K562 (cell line): Measurements from ENCODE around the gene EFCAB10. TPM values are rescaled to one million over a fixed set of nuclear protein-coding genes. Genes with fewer than 3 reads are reported as not detected.

Experiments
- ATAC-seq: fragments of 200-7000 bp; cut with Tn5 transposase; 3 replicates; pipeline ENCODE4 v1.9.1; 2020; ENCODE audit warnings: moderate library complexity
- BruUV-seq: library from RNA; stranded (reverse); fragments of 400-500 nt; replicated peaks from 2 replicates; lab custom pipeline; 2021; lab: Mats Ljungman, UMichigan
- CTCF ChIA-PET: fragments of 300-600 bp; formaldehyde crosslinking; extraction: SDS; loops from one replicate; lab custom pipeline; 2021; ENCODE audit warnings: low intra/inter-chr PET ratio; lab: Yijun Ruan, JAX
- POLR2A ChIA-PET: fragments of 300-600, 350-650 bp; sonication (Branson Sonifier 250); formaldehyde crosslinking; extraction: SDS; loops from one replicate; lab custom pipeline; 2021; ENCODE audit warnings: antibody characterized with exemption, inconsistent platforms; lab: Yijun Ruan, JAX
- DNase-seq, 4 experiments: peaks; one replicate each; pipeline versions ENCODE4 v3.0.0 to v3.0.0-alpha.2; 2011 to 2018; ENCODE audit warnings: low spot score in 3 of 4, mixed read lengths in 3 of 4; ENCODE audit errors: extremely low read depth in 1 of 4
- FAIRE-seq: peaks from 2 replicates; lab custom pipeline; 2011; peaks lifted over from hg19 to GRCh38; lab: Jason Lieb, UNC
- H2AFZ ChIP-seq: 2 replicates; pipeline ENCODE4 v1.6.0; 2011; ENCODE audit warnings: low read depth, low read length, control low read depth, inconsistent platforms
- H3K27ac ChIP-seq: fragments of 200-600 bp; 3 replicates; pipeline ENCODE4 v1.8.0; 2011; ENCODE audit warnings: low read depth, mild to moderate bottlenecking, control low read depth, inconsistent platforms, low read length, moderate library complexity, mixed read lengths; ENCODE audit errors: extremely low read depth
- H3K27me3 ChIP-seq, 2 experiments: fragments of 300-600 bp in 1 of 2; 2 replicates in 1 of 2; 3 replicates in 1 of 2; pipeline versions ENCODE4 v1.6.0 to v1.8.0; 2011; ENCODE audit warnings: inconsistent platforms in 2 of 2, low read length in 2 of 2, mild to moderate bottlenecking in 1 of 2, mixed read lengths in 1 of 2, moderate library complexity in 1 of 2; ENCODE audit not compliant: control insufficient read depth in 2 of 2, insufficient read depth in 2 of 2
- H3K36me3 ChIP-seq: fragments of 300-600 bp; 3 replicates; pipeline ENCODE4 v1.8.0; 2011; ENCODE audit warnings: mild to moderate bottlenecking, low read length, inconsistent platforms; ENCODE audit not compliant: control insufficient read depth, insufficient read depth
- H3K4me1 ChIP-seq, 2 experiments: fragments of 200-600 bp in 1 of 2; replicated peaks in 1 of 2; 2 replicates in 1 of 2; 3 replicates in 1 of 2; pipeline versions ENCODE4 v1.5.1 to v1.8.0; 2011; ENCODE audit warnings: inconsistent platforms in 2 of 2, low read length in 2 of 2, mild to moderate bottlenecking in 1 of 2, mixed read lengths in 1 of 2, moderate library complexity in 1 of 2; ENCODE audit not compliant: control insufficient read depth in 2 of 2, insufficient read depth in 2 of 2
- H3K4me2 ChIP-seq: 2 replicates; pipeline ENCODE4 v1.6.1; 2011; ENCODE audit warnings: low read length, control low read depth, inconsistent platforms, mixed read lengths; ENCODE audit not compliant: insufficient read depth
- H3K4me3 ChIP-seq: fragments of 200-600 bp; sonication (generic), shearing (Covaris generic); 2 replicates; pipeline ENCODE4 v1.5.1; 2016; ENCODE audit warnings: control low read depth, inconsistent platforms
- H3K79me2 ChIP-seq: fragments of 200-600 bp; 3 replicates; pipeline ENCODE4 v1.8.0; 2011; ENCODE audit warnings: low read length, inconsistent platforms; ENCODE audit not compliant: control insufficient read depth, insufficient read depth
- H3K9ac ChIP-seq, 2 experiments: 2 replicates each; pipeline versions ENCODE4 v1.6.0 to v1.6.1; 2011; ENCODE audit warnings: low read depth in 2 of 2, low read length in 2 of 2, control low read depth in 1 of 2, inconsistent platforms in 1 of 2, mild to moderate bottlenecking in 1 of 2, mixed read lengths in 1 of 2; ENCODE audit not compliant: insufficient read depth in 1 of 2
- H3K9me1 ChIP-seq: one replicate; pipeline ENCODE4 v1.6.0; 2011; ENCODE audit warnings: inconsistent platforms, mild to moderate bottlenecking, low read length, moderate library complexity; ENCODE audit not compliant: control insufficient read depth, insufficient read depth
- H3K9me3 ChIP-seq: replicated peaks from 2 replicates; pipeline ENCODE4 v1.5.1; 2011; ENCODE audit warnings: low read depth, low read length, inconsistent platforms; ENCODE audit not compliant: control insufficient read depth, insufficient read depth
- H4K20me1 ChIP-seq: replicated peaks from 2 replicates; pipeline ENCODE4 v1.6.1; 2011; ENCODE audit warnings: low read length, inconsistent platforms, mixed read lengths; ENCODE audit not compliant: control insufficient read depth, insufficient read depth
- KDM1A ChIP-seq, 2 experiments: fragments of 450-650 bp; IDR thresholded peaks; 2 replicates each; pipeline ENCODE4 v1.6.1; 2016; ENCODE audit warnings: mild to moderate bottlenecking in 2 of 2
- MEIS2 ChIP-seq: fragments of 450-650 bp; IDR thresholded peaks from 2 replicates; pipeline ENCODE4 v1.6.1; 2014; ENCODE audit warnings: mild to moderate bottlenecking; ENCODE audit not compliant: partially characterized antibody
- U2AF1 ChIP-seq: fragments of 200-400 bp; formaldehyde crosslinking; optimal IDR thresholded peaks from 2 replicates; pipeline ENCODE3; 2017; ENCODE audit warnings: mild to moderate bottlenecking, low read depth, low read length, moderate library complexity
- WGBS: fragments of 100-300 bp; shearing (Covaris generic); methylation state at CpG from one replicate; pipeline ENCODE4 v1.1.6; 2016; ENCODE audit warnings: low coverage, mixed read lengths; ENCODE audit not compliant: insufficient coverage; ENCODE audit errors: missing lambda C conversion rate; 5-methylcytosine and 5-hydroxymethylcytosine counted together
- in situ Hi-C: fragments of 300-500 bp; cut with MboI; formaldehyde crosslinking; loops from 4 replicates; pipeline ENCODE4 v1.15.0; 2018; ENCODE audit warnings: inconsistent platforms, mixed read lengths
- intact Hi-C: fragments of 100-400 bp; cut with micrococcal nuclease; formaldehyde crosslinking; loops from 2 replicates; pipeline ENCODE4 v1.14.2; 2022
- polyA plus RNA-seq, 8 experiments: library from polyadenylated mRNA; depleted of rRNA in 4 of 8; stranded (reverse) in 5 of 8; unstranded in 3 of 8; fragments of >200 nt; fragmentation: Nextera tagmentation in 2 of 8; fragmentation: Illumina TruSeq in 1 of 8; extraction: Ambion mirVana in 2 of 8; extraction: Trizol in 1 of 8; gene quantifications; 2 replicates each; pipeline versions ENCODE4 v1.2.1 to v1.2.3, GENCODE V29; 2011 to 2014; ENCODE audit warnings: inconsistent platforms in 1 of 8, missing spikeins in 1 of 8
- total RNA-seq, 7 experiments: library from RNA; depleted of rRNA in 6 of 7; stranded (reverse); fragments of >200 nt in 6 of 7; fragmentation: Illumina TruSeq in 2 of 7; extraction: Trizol in 2 of 7; gene quantifications; 2 replicates each; pipeline versions ENCODE4 v1.2.1 to v1.2.3, GENCODE V29; 2011 to 2021; ENCODE audit warnings: low replicate concordance in 1 of 7
- TF ChIP-seq, protein P1 (sequence below): fragments of 450-650 bp; IDR thresholded peaks from 2 replicates; pipeline ENCODE4 v1.6.1; 2016
- TF ChIP-seq, protein P2 (sequence below), 2 experiments: IDR thresholded peaks in 1 of 2; conservative IDR thresholded peaks in 1 of 2; 2 replicates each; pipeline ENCODE4 v1.6.1; 2016; ENCODE audit warnings: low read depth in 2 of 2, mild to moderate bottlenecking in 1 of 2, missing compliant biosample characterization in 1 of 2, missing genetic modification characterization in 1 of 2, moderate library complexity in 1 of 2

Gene EFCAB10
- total and polyA plus RNA-seq, 9 of the 15 experiments (the other 6 are each of a cell fraction or from before 2014, with no cell fraction given), result 5.0 to 21.4 (median 16.8) TPM

DNA sequence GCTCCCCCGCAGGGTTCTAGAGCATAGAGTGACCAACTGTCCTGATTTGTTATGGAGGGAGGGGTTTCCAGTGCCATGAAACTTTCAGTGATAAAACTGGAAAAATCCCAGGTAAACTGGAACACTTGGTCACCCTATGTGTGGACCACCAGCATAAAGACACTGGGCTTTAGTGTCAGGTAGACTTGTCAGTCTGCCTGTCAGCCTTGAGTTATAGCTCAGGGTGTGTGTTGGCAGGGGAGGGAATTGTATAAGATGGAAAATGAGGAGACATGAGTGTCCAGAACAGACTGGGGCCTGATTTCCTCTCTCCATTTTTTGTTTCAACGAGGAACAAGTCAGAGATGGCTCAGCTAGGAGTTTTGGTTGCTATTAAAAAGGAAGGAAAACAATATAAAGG lies 10.2 kb upstream of the EFCAB10 start:
- H4K20me1 ChIP-seq, result no peaks in the 10 kb centered on the region
- no peak overlapping the region for H3K9ac ChIP-seq
- POLR2A ChIA-PET, result interaction anchor here (0.5 to 1.0 kb wide), 4 partner anchors 15 to 421 kb away, joined by 3 read pairs; no protein-coding TSS in a partner anchor
- DNase-seq (no peak), FAIRE-seq (no peak), ATAC-seq (no peak)
- peaks cover 0 to 4% of the 10 kb centered on the region in 2 experiments; a peak in 2 of 5 replicates for H3K4me1 ChIP-seq
- H3K9me1 ChIP-seq, result no peaks in the 10 kb centered on the region
- 30% methylated on average over 2 of the region's 2 CpGs for WGBS
- no peaks in the 10 kb centered on the region for H3K79me2 ChIP-seq
- no peak overlapping the region for H3K27ac ChIP-seq
- CTCF ChIA-PET, result no interaction called here
- in situ Hi-C loops, result no loop called here
- H3K9me3 ChIP-seq, result no peaks in the 10 kb centered on the region
- H3K4me3 ChIP-seq, result no peak overlapping the region
- no peaks in the 10 kb centered on the region for H3K27me3 ChIP-seq
- TF ChIP-seq, protein P1, sequence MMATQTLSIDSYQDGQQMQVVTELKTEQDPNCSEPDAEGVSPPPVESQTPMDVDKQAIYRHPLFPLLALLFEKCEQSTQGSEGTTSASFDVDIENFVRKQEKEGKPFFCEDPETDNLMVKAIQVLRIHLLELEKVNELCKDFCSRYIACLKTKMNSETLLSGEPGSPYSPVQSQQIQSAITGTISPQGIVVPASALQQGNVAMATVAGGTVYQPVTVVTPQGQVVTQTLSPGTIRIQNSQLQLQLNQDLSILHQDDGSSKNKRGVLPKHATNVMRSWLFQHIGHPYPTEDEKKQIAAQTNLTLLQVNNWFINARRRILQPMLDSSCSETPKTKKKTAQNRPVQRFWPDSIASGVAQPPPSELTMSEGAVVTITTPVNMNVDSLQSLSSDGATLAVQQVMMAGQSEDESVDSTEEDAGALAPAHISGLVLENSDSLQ, result peak; percentile 71
- TF ChIP-seq U2AF1 (no peak), KDM1A (IDR thresholded peaks at IDR 0.05) (peak in 1 of 2 experiments; percentile 21; a peak in 1 of 4 replicates), MEIS2 (peak; percentile 64)
- TF ChIP-seq, protein P2, sequence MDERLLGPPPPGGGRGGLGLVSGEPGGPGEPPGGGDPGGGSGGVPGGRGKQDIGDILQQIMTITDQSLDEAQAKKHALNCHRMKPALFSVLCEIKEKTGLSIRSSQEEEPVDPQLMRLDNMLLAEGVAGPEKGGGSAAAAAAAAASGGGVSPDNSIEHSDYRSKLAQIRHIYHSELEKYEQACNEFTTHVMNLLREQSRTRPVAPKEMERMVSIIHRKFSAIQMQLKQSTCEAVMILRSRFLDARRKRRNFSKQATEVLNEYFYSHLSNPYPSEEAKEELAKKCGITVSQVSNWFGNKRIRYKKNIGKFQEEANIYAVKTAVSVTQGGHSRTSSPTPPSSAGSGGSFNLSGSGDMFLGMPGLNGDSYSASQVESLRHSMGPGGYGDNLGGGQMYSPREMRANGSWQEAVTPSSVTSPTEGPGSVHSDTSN (CRISPR knock-in tag; IDR thresholded peaks at IDR 0.05; ENCODE audit: low read depth), result no peak
- TF ChIP-seq, protein P2 (tag; conservative IDR thresholded peaks at IDR 0.05; ENCODE audit: low read depth), result peak; percentile 35; the same call in 1 of the 2 replicates
- H3K4me2 ChIP-seq, result no peak overlapping the region
- no peaks in the 10 kb centered on the region; the same call in 2 of the 3 replicates for H3K36me3 ChIP-seq
- no TSS peak for BruUV-seq
- H2AFZ ChIP-seq, result no peak overlapping the region
- intact Hi-C loops, result loop anchor here (10.0 kb wide), 1 partner anchor 327 kb away; no protein-coding TSS in a partner anchor
